GM10248 (cell line): ENCODE data around the gene FANCG.

Experiments
- CTCF ChIA-PET: fragments of 300-600 bp; sonication (Branson Sonifier 250); formaldehyde crosslinking; extraction: SDS; loops from one replicate; lab custom pipeline; 2021; ENCODE audit warnings: antibody characterized with exemption; lab: Yijun Ruan, JAX
- POLR2A ChIA-PET: fragments of 350-650 bp; sonication (Branson Sonifier 250); formaldehyde crosslinking; extraction: SDS; loops from one replicate; lab custom pipeline; 2020; ENCODE audit warnings: antibody characterized with exemption; lab: Yijun Ruan, JAX
- DNase-seq: peaks from one replicate; pipeline ENCODE4 v3.0.0; 2012; ENCODE audit errors: extremely low spot score
- CTCF ChIP-seq: IDR thresholded peaks from 2 replicates; pipeline ENCODE4 v1.5.1; 2012; ENCODE audit warnings: mild to moderate bottlenecking, low read depth; ENCODE audit errors: extremely low read depth, missing control alignments, control extremely low read depth

FANCG gene

GRCh38 chr9:35070823-35071813 is 8.6 kb downstream of the FANCG start:
- POLR2A ChIA-PET: interaction anchor here (0.7 to 2.1 kb wide), 10 partner anchors 8 to 84 kb away, joined by 3 to 10 read pairs (median 4); partner anchors contain the start of gene STOML2
- CTCF ChIA-PET: interaction anchor here (0.6 to 13.4 kb wide), 18 partner anchors 8 to 171 kb away, joined by 3 to 177 read pairs (median 4); partner anchors contain the start of genes ATOSB, DNAJB5, FANCG and PIGO
- no peak for DNase-seq
- no peak for TF ChIP-seq CTCF

- DNase-seq: no peak
- ChIA-PET CTCF (interaction anchor here (1.3 to 2.1 kb wide), 4 partner anchors 18 to 535 kb away, joined by 3 to 6 read pairs (median 4); partner anchors contain the start of gene PIGO), POLR2A (interaction anchor here (0.6 to 0.9 kb wide), 3 partner anchors 9 to 22 kb away, joined by 3 read pairs; partner anchors contain the start of gene FANCG)
- TF ChIP-seq CTCF: no peak
Observed at GRCh38 chr9:35069020-35069419, 10.7 kb downstream of the FANCG start.

GRCh38 chr9:35067056-35067455 is 12.7 kb downstream of the FANCG start:
- CTCF ChIA-PET: interaction anchor here (0.6 to 9.8 kb wide), 4 partner anchors 16 to 167 kb away, joined by 3 to 72 read pairs (median 5); partner anchors contain the start of gene PIGO
- DNase-seq: no peak
- POLR2A ChIA-PET: interaction anchor here (1.1 kb wide), 1 partner anchor 13 kb away, joined by 4 read pairs; the partner anchor contains the start of gene FANCG
- no peak for TF ChIP-seq CTCF

GRCh38 chr9:35060548-35061207 is 19.1 kb downstream of the FANCG start:
- no peak for TF ChIP-seq CTCF
- POLR2A ChIA-PET: no interaction called here
- no peak for DNase-seq
- CTCF ChIA-PET: interaction anchor here (1.5 to 9.8 kb wide), 2 partner anchors 9 to 36 kb away, joined by 3 to 72 read pairs; partner anchors contain the start of gene PIGO

GRCh38 chr9:35059438-35059837 is 20.3 kb downstream of the FANCG start:
- TF ChIP-seq CTCF: no peak
- POLR2A ChIA-PET: interaction anchor here (0.9 kb wide), 2 partner anchors 8 to 66 kb away, joined by 3 to 4 read pairs; no protein-coding TSS in a partner anchor
- DNase-seq: no peak
- CTCF ChIA-PET: interaction anchor here (2.2 to 9.8 kb wide), 2 partner anchors 8 to 160 kb away, joined by 6 to 72 read pairs; no protein-coding TSS in a partner anchor

- ChIA-PET POLR2A (interaction anchor here (0.5 kb wide), 1 partner anchor 10 kb away, joined by 8 read pairs; no protein-coding TSS in a partner anchor), CTCF (no interaction called here)
- no peak for DNase-seq
- no peak for TF ChIP-seq CTCF
Observed at GRCh38 chr9:35057271-35057620, 22.5 kb downstream of the FANCG start.
